KG1 (cell line): ENCODE results near the gene SERPINB10.

Experiments
- DNase-seq: peaks from one replicate; lab custom pipeline; 2025; lab: John Stamatoyannopoulos, UW

Gene SERPINB10, protein sequence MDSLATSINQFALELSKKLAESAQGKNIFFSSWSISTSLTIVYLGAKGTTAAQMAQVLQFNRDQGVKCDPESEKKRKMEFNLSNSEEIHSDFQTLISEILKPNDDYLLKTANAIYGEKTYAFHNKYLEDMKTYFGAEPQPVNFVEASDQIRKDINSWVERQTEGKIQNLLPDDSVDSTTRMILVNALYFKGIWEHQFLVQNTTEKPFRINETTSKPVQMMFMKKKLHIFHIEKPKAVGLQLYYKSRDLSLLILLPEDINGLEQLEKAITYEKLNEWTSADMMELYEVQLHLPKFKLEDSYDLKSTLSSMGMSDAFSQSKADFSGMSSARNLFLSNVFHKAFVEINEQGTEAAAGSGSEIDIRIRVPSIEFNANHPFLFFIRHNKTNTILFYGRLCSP

DNA sequence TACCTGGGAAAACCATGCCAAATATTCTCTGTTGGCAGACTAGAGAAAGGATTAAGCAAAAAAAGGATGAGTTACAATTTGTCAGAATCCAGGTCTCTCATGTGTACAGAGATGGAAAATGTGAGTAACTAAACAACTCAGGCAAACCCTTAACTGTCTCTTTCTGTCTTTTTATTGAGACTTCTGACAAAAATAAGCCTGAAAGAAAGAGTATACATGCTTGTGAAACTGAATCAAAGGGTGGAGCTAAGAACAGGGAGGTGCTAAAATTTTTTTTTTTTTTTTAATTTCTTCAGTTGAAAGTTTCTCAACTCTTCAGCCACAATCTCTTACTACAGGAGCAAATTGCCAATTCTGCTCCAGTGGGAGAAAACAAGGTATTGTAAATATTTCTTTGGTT lies at the start of gene SERPINB10:
TSS of gene SERPINB10 (plus strand) at position 295 of the 400 bp plus-strand sequence. CDS start 7,553 bp downstream, outside the sequence.
- no peak for DNase-seq

DNA sequence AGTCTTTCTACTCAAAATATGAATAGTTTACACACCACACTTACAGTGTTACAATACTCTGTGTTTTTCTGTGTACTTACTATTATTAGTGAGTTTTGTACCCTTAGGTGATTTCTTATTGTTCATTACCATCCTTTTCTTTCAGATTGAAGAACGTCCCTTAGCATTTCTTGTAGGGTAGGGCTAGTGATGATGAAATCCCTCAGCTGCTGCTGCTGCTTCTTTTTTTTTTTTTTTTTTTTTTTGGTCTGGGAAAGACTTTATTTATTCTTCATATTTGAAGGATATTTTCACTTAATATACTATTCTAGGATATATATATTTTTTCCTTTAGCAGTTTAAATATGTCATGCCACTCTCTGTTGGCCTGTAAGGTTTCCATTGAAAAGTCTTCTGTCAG lies 49.3 kb upstream of the SERPINB10 start:
- no peak for DNase-seq

DNA sequence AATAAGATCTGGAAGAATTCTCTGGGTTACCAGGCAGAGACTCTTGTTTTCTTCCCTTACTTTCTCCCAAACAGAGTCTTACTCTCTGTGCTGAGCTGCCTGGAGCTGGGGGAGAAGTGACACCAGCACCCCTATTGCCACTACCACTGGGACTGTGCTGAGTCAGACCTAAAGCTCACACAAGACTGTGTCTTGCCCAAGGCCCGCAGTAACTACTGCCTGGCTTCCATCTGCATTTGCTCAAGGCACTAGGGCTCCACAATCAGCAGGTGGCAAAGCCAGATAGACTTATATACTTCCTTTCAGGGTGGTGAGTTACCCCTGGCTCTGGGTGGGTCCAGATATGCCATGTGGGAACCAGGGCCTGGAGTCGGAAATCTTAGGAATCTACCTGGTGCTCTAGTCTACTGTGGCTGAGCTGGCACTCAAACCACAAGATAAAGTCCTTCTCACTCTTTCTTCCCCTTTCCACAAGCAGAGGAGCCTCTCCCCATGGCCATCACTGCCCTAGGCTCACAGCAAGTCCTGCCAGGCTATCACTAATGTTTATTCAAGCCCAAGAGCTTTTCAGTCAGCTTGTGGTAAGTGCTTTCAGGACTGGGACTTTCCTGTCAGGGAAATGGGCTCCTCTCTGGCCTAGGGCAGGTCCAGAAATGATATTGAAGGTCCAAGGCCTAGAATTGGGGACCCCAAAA lies 47.8 kb upstream of the SERPINB10 start:
- DNase-seq, result no peak

DNA sequence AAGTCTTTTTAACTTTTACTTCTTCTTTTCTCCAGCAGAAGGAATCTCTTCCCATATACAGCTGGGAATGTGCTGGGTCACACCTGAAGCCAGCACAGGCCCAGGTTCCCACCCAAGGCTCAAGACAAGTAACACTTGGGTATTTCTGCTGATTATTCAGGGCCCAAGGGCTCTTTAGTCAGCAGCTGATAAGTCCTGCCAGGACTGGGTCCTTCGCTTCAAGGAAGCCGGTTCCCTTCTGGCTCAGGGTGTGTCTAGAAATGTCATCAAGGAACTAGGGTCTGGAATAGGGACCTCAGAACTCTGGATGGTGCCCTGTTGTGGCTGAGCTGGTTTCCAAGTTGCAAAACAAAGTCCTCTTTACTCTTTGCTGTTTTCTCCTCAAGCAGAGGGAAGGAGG lies 47.2 kb upstream of the SERPINB10 start:
- no peak for DNase-seq

DNA sequence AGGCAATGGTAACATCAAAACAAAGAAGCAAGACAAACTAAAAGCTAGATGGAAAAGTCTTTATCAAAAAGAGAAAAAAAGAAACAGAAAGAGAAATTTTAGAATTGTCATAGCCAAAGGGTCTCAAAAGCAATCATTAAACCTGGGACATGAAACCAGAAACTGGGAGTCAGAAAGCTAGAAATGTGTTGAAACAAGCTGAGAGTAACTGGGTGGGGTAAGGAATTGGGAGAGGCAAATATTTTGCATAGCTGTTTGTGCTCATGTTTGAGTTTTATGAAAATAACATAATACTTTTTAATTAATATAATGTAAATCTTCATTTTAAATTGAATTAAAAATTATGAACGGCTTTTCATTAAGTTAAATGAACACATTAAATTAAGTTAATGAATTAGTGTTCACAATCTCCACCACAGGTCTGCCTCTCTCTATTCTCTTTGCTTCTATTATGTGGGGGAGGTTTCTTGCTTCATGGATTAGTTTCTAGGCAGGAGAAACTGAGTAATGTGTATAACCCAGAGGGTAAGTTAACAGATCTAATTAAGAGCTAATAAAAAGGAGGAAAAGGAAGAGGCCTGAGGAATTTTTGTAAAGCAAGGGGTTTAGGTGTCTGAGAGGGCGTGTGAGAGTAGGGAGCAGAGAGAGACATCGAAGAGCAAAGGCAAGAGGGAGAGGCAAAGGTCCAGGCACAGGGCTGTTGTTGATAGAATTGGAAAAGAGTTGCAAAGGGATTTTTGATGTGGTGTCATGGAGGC lies 40.2 kb upstream of the SERPINB10 start:
- DNase-seq, result no peak

DNA sequence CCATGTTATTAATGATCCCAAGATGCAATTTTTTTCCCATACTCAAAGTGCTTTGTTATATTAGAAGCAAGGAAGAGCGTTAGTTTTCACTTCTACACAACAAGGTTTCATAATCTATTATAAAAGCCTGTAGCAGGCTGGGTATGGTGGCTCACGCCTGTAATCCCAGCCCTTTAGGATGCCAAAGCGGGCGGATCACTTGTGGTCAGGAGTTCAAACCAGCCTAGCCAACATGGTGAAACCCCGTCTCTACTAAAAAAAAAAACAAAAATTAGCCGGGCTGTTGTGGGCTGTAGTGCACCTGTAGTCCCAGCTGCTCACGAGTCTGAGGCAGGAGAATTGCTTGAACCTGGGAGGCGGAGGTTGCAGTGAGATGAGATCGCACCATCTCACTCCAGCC lies 39.2 kb upstream of the SERPINB10 start:
- no peak for DNase-seq

DNA sequence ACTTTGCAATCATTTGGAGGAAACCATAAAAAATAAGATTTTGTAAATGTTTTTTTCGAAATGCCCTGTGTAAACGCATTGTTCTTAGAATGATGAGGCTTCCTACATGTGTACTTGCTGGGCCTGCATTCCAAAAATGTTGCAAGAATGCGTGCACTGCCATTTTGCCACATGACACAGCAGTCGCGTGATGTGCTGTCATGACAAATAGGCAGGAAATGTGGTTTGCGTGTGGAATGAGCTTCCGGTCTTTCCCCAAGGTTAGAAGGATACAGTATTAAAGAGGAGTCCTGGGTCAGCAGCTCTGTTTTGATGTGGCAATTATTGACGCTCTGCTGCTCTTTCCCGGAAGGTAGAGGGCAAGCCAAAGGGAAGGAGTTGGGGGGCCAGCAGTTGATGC lies 38.4 kb upstream of the SERPINB10 start:
- DNase-seq, result no peak

DNA sequence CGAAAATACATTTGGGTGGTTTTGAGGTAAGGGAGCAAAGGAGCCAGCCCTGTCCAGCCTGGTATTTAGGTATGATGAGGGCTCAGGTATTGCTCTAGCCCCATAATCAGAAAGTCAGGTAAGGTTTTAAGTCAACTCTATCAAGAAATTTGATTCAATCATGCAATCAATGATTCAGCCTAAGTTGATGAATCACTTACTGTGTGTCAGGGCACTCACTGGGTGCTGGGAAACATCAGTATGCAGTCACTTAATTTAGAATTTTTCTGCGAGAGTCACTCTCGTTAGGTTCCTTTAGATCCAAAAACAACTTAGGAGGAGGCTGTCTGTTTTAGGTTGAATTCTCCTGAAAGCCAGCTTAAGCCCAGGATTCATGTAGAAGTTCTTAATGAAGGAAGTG lies 37.9 kb upstream of the SERPINB10 start:
- DNase-seq, result no peak

DNA sequence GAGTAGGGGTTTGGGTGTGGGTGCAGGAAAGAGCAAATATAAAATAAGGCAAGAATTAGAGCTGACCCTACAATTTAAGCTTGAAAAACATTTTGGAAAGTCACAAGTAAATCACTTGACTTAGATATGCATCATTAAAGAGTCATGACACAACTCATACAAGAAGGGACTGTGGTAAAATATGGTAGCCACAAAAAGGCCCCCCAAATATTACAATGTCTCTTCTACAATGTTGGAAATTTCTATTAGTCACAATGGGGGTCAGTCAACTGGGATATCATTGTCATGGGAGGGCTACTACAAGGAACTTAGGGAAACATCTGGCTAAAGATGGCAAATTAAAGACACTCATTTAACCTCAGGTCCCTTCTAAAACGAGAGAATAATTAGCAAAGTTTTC lies 35.9 kb upstream of the SERPINB10 start:
- no peak for DNase-seq

DNA sequence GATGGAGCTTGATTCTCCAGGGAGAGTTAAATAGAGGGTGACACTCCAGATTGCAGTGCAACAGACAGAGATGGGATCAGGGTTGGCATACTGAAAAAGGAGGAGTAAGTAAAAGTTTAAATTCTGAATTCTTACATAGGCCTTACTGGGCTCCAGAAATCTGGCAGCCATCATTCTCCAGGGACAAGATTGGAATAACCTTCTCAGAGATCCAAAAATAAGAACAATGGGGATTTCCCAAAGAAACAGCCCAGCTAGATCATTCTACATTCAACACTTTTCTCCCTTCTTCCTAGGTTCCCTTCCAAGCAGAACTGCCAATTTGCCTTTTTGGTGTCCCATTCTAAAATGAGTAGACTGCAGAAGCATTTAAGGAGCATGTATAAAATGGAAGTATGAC lies 35.2 kb upstream of the SERPINB10 start:
- no peak for DNase-seq

DNA sequence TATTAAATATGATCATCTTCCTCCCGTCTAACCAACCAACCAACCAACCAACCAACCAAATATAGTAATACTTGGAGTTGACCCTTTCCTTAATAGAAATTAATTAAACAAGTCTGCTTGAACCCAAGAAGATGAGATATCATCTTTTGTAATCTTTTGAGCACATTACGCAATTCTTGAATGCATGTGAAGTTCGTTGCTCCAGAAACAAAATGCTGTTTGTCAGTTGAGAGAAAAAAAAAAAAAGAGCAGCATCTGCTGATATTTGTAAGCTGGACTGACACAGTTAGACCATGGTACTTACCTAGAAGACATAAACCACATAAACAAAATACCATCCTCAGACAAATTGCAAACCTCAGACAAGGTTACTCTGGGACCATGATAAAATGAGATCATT lies 29.4 kb upstream of the SERPINB10 start:
- no peak for DNase-seq

DNA sequence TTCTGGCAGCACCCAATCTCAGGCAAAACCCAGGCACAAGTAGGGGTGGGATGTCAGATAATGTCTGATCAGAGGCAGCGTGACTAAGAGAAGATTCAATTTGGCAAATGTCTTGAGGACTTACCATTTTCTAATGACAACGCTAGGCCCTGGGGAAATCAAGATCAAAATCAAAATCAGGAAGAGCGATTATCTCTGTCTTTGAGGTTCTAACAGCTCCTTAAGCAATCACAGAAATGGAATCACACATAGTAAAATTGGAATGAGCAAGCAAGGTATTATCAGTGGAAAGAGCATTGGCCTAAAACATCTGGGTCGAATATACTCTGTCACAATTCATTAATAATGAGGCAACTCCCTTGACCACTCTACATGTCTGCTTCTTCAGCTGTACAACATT lies 28.8 kb upstream of the SERPINB10 start:
- DNase-seq, result no peak

DNA sequence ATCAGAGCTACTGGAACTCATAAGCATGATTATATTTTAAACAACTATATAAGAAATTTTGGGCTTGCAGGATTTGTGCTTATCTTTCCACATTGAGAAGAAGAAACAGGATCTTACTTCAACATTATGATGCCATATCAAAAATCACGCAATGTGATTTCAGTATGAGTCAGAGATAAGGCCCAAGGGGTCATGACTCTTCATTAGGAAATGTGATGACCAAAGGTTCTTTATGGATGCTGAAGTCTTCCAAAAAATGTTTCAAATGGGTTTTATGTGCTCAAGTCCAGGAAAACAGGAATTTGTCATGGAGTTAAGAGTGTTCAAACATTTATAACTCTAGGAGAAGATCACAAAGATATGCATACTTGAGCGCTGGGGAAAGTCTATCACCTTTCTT lies 28.0 kb upstream of the SERPINB10 start:
- DNase-seq, result no peak

DNA sequence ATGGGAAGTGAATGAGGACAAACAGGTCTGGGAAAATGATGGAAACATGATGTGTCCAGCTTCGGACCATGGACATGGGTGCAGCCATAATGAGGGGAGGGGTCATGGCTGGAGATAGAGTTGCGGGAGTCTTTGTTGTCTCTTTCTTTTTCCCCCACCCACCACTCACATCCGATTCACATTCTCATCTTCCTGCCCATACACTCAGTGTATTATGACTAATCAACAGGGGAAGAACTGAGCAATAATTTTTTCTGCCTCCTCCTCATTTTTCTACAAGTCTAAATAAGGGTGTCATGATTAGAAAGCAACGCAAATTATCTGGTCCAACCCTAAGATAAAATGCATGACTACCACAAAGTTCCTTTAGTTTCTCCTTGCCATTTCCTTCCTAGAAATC lies 25.9 kb upstream of the SERPINB10 start:
- DNase-seq, result no peak

DNA sequence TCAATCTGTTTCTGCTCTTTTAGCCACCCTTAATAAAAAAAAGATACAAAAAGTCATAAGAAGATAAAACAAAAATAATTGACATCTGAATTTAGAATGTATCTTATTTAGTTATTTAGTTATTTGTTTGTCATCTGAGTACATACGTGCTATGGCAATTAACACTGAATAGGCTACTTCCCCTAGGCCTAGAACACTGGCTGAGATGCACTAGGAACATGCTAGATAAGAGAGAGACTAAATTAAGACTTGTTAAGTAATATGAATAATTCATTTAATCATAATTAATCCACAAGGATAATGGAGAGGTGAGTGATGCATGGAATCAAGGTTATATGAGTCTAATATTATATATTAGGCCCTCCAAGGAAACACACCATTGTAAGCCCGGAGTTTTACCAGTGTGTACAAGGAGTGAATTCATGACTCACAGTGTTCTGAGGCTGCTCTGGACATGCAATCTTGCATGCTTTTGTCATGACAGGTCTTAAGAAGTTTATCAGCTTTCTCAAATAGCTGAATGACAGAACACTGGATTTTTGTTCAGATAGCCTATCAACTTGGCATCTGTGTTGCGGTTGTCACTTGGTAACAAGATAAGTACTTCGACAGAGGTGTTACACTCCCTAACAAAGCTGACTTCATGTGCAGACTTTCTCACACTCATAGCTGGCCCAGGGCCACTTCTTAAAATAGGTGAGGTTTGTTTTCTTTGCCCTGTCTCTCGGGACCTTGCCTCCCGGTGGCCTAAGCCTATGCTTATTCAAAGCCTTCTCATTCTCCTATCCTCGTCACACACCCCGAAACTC lies 25.2 kb upstream of the SERPINB10 start:
- DNase-seq, result no peak

DNA sequence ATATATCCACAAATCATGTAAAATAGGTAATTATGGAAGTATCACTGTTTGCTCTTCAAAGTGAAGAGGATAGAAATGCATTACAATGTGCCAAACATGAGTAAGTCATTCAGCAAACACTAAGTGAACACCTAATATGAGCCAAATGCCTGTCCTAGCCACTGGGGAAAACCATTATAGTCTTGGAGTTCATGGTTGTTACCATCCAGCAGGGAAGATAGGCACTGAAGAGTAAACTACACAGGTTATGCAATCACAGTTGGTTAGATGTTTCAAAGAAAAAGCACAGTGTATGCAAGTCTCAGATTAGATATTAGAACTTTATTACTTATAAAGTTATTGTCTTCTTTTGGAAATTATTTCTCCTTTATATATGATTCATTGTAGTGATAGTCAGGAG lies 24.1 kb upstream of the SERPINB10 start:
- no peak for DNase-seq

DNA sequence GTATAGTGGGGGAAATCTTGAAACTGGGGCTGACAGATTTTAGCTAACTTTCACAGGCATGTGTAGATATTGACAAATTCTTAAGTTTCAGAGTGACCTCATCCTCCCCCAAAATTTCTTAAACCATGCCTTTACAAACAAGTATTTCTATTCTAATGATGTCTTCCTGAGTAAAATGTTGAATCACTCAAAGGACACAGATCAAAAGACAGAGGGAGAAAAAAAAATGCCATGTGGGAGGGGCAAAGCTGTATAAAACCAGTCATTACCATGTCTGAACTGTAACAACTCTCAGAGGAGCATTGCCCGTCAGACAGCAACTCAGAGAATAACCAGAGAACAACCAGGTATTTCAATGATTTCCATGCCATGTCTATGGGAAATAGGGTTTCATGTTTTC lies 20.3 kb upstream of the SERPINB10 start, which contains the start of gene SERPINB2:
TSS of gene SERPINB2 (plus strand) at position 282 of the 400 bp plus-strand sequence. CDS start 3,740 bp downstream, outside the sequence.
- DNase-seq, result no peak

DNA sequence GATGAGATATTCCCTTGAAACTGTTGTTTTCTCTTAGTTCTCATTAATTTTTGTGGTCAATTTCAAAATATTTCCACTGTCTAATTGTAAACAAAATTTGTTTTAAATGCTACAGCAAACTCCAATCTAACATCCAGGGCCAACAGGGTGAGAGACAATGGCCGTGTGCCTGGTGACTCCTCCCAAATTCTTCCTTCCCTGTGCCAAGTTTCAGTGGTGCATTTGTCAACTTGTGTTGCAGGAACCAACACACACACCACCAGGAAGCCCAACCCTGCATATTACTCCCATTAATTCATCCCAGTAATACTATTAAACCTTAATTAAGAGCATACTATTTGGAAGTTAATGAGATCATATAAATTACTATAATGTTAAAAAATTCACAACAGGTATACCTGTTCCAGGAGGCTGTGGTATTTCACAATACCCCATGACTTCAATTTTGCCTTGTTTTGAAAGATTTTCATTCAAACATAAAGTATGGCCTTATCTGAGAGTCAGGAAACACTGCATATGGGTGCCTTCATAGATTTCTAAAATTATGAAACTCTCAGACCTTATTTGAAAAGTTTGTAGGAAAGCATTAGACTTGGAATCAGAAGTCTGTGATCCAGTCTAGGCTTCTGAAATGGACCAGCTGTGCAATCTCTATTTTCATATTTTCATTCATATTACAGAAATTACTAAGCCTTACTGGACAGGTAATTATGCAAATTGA lies 19.1 kb upstream of the SERPINB10 start:
- DNase-seq, result no peak

DNA sequence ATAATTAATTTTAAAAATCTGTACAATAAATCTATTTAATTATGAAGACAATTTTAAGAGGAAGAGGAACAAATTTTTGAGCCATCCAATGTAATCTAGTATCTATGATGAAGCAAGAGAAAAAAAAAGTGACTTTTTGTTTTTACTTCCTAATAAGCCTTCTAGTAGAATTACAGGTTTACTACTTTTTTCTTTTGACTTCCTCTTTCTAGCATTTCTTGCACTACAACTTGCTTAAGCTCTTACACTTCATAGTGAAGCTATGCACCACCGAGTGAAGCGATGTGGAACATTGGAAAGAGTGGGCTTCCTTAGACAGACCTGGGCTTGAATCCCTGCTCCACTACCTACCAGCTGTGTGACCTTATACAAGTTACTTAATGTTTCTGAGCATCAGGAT lies 18.1 kb upstream of the SERPINB10 start:
- DNase-seq, result no peak

DNA sequence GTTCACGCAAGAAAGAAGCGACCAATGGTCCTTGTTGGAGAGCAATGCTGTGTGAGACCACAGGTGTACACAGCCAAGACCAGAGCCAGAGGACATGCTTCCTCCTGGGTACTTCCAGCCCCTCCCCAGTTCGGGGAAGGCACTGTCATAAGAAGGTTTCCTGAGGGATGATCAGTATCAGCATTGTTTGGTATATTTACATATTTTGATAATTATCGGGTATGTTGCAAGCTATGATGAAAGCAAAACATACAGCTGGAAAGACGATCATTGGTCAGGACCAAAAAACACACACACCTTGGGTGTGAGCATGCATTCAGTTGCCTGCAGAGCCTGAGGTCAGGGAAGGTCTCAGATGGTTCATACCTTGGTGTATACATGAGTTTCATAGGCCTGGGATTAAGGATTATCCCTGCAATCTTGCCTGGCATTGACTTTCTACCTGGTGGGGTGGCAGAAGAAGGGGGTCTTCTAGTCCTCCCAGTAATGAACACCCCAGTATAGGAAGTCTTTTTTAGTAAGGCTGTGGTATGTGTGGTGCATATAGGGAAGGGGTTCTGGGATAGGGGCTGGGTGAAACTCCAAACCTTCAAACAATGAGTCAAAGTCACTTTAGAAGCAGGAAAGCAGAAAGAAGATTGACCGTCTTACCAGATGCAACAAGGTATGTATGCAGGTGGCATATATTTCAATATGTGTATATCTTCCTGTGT lies 17.4 kb upstream of the SERPINB10 start:
- DNase-seq, result no peak

DNA sequence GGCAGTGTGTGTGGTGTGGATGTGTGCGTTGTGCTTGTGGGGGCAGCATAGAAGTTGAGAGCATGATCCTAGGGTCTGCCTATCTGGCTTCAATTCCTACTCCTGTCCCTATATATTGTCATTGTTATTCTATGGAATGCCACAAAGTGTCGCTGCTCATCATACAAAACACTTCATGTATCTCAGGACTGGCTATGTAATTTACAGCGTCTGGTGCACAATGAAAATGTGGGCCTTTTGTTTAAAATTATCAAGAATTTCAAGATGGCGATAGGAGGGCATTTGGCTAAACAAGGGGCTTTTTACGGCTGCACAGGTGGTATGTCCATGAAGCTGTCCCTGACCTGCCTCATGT lies 16.8 kb upstream of the SERPINB10 start:
- DNase-seq, result no peak
